Measurements from ENCODE around the gene WASL.
"Not testable (repeated sequence)": the region's sequence is repeated elsewhere in the genome, so short reads cannot be mapped to it uniquely, and the experiment has no call there.

Gene WASL

GRCh38 chr7:123655614-123656013, 93.2 kb downstream of the WASL start, which contains the start of gene LMOD2:
LMOD2 (plus strand) TSS chr7:123655866; CDS start chr7:123655964, 98 bp downstream.
- no peak for DNase-seq

GRCh38 chr7:123653162-123653561, 95.6 kb downstream of the WASL start:
- no peak for DNase-seq

GRCh38 chr7:123652406-123652805, 96.4 kb downstream of the WASL start:
- DNase-seq = no peak

GRCh38 chr7:123650595-123650994, 98.2 kb downstream of the WASL start:
- DNase-seq = no peak

- DNase-seq = no peak
These were observed 98.8 kb downstream of the WASL start for GRCh38 chr7:123649964-123650363.

GRCh38 chr7:123647106-123647730, 101.6 kb downstream of the WASL start:
- DNase-seq = no peak

GRCh38 chr7:123645516-123645915, 103.3 kb downstream of the WASL start:
- DNase-seq = no peak

GRCh38 chr7:123643495-123644441, 105.0 kb downstream of the WASL start:
- no peak for DNase-seq

GRCh38 chr7:123641901-123642300, 106.9 kb downstream of the WASL start:
- no peak for DNase-seq

- DNase-seq = no peak
These were observed 108.2 kb downstream of the WASL start for GRCh38 chr7:123640583-123640982.

GRCh38 chr7:123639631-123640030, 109.2 kb downstream of the WASL start:
- no peak for DNase-seq

GRCh38 chr7:123637878-123638277, 110.9 kb downstream of the WASL start:
- no peak for DNase-seq

GRCh38 chr7:123637203-123637602, 111.6 kb downstream of the WASL start:
- DNase-seq = no peak

GRCh38 chr7:123635551-123636359, 113.0 kb downstream of the WASL start:
- DNase-seq = no peak

- DNase-seq = not testable (repeated sequence)
These were observed 114.7 kb downstream of the WASL start for GRCh38 chr7:123634011-123634573.

GRCh38 chr7:123633553-123633952, 115.2 kb downstream of the WASL start:
- no peak for DNase-seq

GRCh38 chr7:123632808-123633207, 116.0 kb downstream of the WASL start:
- no peak for DNase-seq

All from NCI-H2081 treated with DMSO at 0.1 percent for 48 hours (cell line).